Caki2 (cell line): Measurements from ENCODE around the gene UGT2B15. TPM values are rescaled to one million over a fixed set of nuclear protein-coding genes. Genes with fewer than 3 reads are reported as not detected.
"Not testable (repeated sequence)": the region's sequence is repeated elsewhere in the genome, so short reads cannot be mapped to it uniquely, and the experiment has no call there.

Experiments used
- DNase-seq: peaks from one replicate; pipeline ENCODE4 v3.0.0-alpha.2; 2015; ENCODE audit warnings: low read depth
- in situ Hi-C: cut with HindIII; loops from 2 replicates; pipeline ENCODE4 v1.10.0; 2016; ENCODE audit warnings: low sequenced_read_pairs, low pct_unique_long_range_greater_than_20kb, mixed read lengths
- total RNA-seq: library from RNA; depleted of rRNA; stranded (reverse); fragments of >200 nt; shearing (Covaris generic); gene quantifications from 2 replicates; pipeline ENCODE4 v1.2.3, GENCODE V29; 2014; ENCODE audit warnings: low replicate concordance

UGT2B15 gene
- total RNA-seq, 1 experiment from 2014 or later: not detected

DNA sequence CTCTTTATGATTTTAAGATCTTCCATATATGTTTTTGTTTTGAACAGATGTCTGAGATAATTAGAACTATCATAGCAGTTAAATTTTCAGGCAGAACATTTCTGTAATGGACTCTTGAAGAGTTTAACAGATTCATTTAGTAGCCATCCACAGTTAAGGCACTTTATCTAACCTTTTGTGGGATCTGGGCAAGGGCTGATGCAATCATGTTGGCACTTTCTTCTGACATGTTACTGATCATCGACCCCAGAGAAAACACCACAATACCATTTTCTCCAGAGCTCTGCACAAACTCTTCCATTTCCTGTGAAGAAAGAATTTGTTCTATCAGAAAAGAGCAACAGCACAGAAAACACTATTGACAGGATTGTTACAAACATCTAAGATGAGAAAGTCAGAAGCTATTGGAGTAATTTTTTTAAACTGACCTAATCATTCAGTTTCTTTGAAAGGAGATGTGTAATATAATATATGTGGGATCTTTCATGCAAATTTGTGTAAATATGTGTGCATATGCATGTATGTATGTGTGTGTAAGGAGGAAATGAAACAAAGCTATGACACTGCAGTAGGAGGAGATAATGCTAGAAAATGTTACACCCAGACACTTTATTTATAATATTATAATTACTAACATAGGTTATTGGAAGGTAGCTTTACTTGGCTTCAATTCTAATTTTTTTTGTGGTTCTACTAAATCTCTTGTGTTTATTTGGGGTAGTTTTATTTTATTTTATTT lies 7.4 kb downstream of the UGT2B15 start:
- in situ Hi-C loops, DNase-seq: not testable (repeated sequence)

DNA sequence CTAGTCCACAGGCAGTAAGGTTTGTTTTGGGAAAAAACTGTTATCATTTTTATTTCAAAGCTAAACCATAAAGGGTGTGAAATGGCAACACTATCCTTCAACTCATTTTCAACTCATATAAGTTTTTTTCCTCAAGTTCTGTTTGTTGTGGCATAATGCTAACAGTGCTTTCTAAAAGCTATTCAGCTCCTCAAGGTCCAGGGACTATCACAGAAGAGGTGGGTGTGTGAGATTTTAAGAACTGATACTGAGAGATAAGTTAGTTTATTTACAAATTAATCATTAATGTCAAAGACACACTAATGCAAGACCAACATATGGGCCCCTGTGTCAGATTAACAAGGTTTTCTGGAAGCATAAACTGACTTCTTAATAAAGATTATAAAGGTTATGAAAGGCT lies 11.8 kb downstream of the UGT2B15 start:
- peak; percentile 22 for DNase-seq
- in situ Hi-C loops: no loop called here

DNA sequence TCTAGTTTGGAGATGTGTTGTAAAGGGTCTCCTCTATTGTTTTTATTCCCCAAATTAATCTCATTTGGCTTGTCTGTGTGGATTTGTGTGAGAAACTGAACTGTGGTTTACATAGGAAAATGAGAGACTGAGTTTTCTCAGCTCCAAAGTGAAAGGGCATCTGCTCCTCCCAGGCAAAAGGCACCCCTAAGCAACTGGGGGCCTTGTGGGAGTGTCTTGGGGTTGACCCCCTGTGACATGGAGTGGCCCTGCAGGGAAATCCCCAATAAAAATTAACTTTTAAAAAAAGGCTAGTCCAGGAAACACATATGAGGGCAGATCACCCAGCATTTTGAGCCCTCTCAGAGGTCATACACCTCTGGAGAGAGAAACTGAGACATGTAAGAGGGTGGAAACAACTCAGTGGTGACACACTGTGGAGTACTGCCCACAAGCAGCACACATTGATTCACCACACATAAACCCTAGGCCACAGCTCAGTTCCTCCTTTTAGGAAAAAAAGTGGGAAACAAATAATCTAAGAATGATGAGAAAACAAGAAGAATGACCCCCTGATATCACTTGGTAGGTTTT lies 13.3 kb downstream of the UGT2B15 start:
- in situ Hi-C loops: not testable (repeated sequence)
- peak; percentile 7 for DNase-seq

DNA sequence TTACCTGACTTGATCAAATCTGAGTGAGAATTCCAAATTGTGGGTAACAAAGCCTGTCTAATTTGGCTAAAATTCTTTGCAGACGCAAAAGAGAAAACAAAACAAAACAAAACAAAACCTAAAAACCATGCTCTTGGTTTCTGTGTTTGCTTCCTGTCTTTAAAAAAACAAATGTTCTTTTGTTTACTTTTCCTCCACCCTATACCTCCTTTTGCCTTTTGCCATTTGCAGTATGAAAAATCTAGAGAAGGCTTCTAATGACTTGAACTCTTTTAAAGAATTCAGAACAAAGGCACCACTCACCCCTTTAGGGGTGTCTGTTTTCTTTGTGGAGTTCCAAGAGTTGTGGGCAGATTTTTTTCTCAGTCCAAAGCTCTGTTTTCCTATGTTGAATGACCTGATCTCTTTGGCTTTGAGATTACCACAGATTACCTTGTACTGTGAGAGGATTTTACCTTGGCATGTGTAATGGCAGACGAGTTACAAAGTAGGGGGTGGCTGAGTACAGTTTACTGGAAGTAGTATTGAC lies 13.9 kb downstream of the UGT2B15 start:
- DNase-seq, in situ Hi-C loops: not testable (repeated sequence)

DNA sequence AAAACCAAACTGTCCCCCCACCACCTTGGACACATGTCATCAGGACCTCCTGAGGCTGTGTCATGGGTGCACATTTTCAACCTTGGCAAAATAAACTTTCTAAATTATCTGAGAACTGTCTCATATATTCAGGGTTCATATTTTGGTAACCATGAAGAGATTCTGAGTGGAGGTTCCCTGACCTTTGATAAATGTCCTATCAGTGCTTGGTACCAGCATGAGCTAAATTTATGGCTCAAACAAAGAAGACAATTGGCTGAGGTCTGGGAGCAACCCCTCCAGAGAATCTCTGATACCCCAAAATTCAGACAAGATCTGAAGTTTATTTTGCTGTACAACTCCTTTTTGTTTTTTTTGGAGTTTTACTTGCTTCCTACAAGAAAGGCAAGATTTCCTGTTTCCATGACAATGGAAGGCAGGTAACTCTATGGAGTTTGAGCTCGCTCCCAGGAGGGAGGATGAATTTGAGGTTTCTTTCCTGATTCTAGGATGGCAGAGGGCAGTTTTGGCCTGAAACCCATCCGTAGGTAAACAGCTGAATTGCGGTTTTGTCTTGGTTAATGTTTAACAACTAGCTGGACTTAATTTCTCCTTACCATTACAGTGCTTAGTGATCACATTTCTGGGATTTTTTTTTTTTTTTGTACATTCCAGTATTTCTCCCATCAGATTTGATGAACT lies 14.5 kb downstream of the UGT2B15 start:
- DNase-seq: peak; percentile 82
- in situ Hi-C loops: no loop called here

DNA sequence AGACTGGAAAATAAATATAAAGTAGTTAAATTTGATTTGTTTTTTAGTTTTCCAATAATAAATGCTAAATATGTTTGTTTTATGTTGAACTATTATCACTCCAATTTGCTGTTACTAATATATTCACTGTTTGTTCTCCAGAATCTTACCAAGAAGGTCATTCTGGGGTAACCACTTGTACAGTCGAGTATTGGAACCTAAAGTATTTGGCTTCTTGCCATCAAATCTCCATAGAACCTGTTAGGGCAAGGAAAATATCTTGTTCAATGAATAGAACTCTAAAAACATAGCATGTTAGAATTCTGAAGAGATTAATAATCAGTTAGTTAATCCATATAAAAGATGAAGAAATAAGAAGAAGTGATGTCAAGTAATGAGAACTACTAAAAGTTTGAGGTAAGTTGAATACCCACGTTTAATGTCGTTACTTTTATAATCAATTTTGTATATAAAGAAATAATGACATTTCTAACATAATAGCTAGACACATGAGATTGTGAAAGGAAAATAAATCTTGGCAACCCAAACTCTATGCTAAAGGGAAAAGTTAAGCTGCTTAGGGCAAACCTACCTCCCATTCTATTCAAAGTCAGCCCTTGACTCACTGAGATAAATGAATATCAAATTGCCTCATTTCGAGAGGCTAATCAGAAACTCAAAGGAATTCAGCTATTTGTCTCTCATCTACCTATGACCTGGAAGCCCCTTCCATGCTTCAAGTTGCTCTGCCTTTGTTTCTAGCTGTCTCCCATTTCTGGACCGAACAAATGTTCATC lies 15.3 kb downstream of the UGT2B15 start:
- in situ Hi-C loops: no loop called here
- no peak for DNase-seq

DNA sequence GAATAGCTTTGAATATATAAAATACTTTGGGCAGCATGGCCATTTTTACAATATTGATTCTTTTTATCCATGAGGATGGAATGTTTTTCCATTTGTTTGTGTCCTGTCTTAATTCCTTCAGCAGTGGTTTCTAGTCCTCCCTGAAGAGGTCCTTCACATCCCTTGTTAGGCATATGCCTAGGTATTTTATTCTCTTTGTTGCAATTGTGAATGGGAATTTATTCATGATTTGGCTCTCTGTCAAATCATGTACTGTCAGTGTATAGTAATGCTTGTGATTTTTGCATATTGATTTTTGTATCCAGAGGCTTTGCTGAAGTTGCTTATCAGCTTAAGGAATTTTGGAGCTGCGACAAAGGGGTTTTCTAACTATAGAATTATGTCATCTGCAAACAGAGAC lies 18.5 kb downstream of the UGT2B15 start:
- in situ Hi-C loops: no loop called here
- DNase-seq: no peak

DNA sequence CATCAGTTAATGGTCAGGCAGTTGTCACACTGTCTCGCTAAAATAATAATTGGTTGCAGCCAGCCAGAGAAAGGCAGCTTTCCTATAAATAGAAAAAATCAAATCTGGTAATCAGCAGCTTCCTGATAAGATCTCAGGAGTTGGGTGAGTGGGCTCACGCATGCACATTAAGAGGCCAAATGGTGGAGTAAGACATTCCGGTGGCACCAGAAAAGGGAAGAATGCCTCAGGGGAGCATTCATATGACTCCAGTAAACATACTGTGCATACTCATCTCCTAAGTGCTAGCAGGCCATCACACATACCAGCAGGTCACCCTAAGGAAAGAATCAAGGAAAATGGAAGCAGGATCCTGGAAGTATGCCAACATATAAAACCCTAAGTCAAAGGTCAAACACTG lies 40.1 kb downstream of the UGT2B15 start:
- in situ Hi-C loops: no loop called here
- peak; percentile 66 for DNase-seq

DNA sequence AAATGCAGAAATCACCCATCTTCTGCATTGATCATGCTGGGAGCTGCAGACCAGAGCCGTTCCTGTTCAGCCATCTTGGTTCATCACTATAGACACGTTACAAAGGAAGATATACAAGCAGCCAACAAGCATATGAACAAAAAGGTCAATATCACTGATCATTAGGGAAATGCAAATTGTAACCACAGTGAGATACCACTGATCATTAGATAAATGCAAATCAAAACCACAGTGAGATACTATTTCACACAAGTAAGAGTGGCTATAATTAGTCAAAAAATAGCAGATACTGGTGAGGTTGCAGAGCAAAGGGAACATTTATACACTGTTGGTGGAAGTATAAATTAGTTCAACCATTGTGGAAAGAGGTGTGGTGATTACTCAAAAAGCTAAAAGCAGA lies 47.7 kb downstream of the UGT2B15 start:
- DNase-seq, in situ Hi-C loops: not testable (repeated sequence)

DNA sequence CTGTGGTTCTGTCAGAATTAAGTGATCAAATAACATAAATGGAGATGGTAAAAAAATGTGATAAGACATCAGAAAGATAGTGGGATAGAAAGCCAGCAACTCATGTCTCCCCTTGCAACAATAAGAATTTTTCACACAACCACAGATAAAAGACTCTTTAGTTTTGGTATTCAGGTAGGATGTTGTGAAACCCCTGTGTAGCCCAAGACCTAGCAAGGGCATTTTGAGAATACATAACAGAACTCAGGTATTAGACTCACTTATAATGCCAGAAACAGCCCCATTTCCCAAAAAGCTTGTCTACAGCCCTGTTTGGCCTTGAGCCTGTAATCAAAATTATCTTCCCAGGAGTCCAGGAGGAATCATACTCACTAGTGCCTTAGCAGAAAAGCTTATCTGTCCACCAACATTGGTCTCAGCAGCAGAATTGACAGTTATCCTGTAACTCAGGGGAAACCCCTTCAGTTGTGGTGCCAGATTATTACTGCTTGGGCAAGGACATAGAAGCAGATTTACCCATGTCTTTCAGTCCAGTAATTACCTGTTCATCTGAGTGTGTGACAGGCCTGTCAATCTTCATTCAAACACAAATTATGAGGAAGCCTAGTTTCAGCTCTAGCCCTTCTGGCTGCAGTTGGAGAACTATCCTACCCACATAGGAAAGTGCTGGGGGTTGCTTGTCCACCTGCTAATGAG lies 53.3 kb downstream of the UGT2B15 start:
- no peak for DNase-seq
- in situ Hi-C loops: no loop called here

DNA sequence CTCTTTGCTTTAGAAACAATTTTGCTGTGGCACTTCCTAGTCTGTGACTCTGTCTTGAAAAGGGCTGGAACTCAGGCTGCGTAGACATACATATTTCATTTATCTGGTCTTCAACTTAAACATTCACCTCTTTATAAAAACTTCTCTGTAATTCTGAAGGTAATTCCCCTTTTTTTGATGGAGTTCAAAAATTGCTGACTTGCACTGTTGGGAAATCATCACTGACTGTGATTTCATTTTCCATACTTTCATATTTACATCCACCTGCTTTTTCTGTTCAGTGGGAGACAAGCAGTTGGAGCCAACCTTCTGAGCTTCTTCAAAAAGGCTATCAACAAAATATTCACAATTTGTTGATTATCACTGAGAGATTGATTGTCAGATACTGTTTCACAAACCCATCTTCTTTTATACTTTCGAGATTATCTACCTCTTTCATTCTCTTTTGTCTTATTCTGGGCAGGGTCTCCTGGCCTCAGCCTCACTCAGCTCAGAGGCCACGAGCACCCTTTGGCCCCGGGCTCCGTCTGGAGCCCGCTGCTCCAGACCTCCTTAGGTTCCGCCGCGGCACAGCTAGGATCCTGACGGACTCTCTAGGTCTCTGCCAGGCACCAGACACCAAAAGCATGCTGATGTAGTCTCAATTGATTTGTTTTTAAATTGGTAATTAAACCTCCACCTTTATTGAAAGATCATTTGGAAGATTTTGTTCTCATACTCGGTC lies 54.6 kb downstream of the UGT2B15 start:
- no peak for DNase-seq
- in situ Hi-C loops: no loop called here

DNA sequence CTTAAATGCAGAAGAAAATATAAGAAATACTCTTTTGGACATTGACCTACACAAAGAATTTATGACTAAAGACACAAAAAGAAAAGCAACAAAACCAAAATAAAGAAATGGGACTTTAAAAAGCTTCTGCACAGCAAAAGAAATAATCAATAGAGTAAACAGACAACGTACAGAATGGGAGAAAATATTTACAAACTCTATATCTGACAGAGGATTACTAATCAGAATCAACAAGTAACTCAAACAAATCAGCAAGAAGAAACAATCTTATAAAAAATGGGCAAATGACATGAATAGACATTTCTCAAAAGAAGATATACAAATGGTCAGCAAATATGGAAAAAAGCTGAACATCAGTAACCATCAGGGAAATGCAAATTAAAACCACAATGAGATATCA lies 56.7 kb downstream of the UGT2B15 start:
- DNase-seq: no peak
- in situ Hi-C loops: no loop called here

DNA sequence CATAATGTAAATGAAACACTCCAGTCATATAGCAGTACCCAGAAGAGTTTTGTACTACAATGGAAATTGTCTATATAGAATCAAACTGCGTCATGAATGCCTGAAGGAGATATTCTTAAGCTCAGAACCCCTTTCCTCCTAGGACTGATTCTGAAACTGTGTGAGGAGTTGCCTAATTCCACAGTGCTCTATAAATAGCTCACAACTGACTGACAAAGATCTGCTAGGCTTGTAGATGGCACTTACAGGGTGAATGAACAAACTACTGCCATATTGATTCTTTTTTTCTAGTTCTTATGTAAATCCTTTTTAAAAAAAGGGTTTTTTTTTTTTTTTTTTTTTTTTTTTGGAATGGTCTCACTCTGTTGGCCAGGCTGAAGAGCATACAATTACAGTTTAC lies 64.2 kb downstream of the UGT2B15 start:
- no peak for DNase-seq
- in situ Hi-C loops: no loop called here

DNA sequence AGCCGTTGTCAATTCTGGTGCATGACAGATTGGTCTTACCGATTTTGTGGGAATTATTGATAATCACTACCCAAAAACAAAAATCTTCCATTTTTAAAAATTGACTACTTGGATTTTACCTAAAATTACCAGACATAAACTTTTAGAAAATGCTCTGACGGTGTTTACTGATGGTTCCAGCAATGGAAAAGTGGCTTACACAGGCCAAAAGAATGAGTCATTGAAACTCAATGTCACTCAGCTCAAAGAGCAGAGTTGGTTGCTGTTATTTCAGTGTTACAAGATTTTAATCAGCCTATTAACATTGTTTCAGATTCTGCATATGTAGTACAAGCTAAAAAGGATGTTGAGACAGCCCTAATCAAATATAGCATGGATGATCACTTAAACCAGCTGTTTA lies 71.3 kb downstream of the UGT2B15 start:
- in situ Hi-C loops: no loop called here
- no peak for DNase-seq

DNA sequence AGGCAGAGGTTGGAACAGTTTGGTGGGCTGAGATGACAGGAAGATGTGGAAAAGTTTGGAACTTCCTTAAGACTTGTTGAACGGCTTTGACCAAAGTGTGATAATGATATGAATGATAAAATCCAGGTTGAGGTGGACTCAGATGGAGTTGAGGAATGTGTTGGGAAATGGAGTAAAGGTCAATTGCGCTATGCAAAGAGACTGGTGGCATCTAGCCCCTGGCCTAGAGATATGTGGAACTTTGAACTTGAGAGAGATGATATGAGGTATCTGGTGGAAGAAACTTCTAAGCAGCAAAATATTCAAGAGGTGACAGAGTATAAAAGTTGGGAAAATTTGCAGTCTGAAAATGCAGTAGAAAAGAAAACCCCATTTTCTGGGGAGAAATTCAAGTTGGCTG lies 73.0 kb downstream of the UGT2B15 start:
- in situ Hi-C loops: no loop called here
- no peak for DNase-seq
